ENCODE results near the gene TIMM50. TPM values are rescaled to one million over a fixed set of nuclear protein-coding genes. Genes with fewer than 3 reads are reported as not detected.
"Not testable (repeated sequence)": the region's sequence is repeated elsewhere in the genome, so short reads cannot be mapped to it uniquely, and the experiment has no call there.

Gene TIMM50
- total RNA-seq, 1 donor from 2014 or later: 115 TPM

- no peaks in the 10 kb centered on the region for H3K27me3 Mint-ChIP-seq (ENCODE audit: low read depth)
- peak overlapping the region; percentile 95 for H3K4me3 Mint-ChIP-seq (ENCODE audit: low read depth)
- peaks cover 48% of the 10 kb centered on the region for H3K36me3 Mint-ChIP-seq (ENCODE audit: low read depth)
- H3K4me1 Mint-ChIP-seq (ENCODE audit: low read depth): peaks cover 35% of the 10 kb centered on the region
- no peak for DNase-seq (ENCODE audit: low spot score)
- H3K27ac Mint-ChIP-seq: peak overlapping the region; percentile 94
- H3K9me3 Mint-ChIP-seq: no peaks in the 10 kb centered on the region
- intact Hi-C loops (cut with micrococcal nuclease): no loop called here
These were observed 34.1 kb upstream of the TIMM50 start for GRCh38 chr19:39446365-39447084.

GRCh38 chr19:39448271-39448670 lies 32.4 kb upstream of the TIMM50 start:
- H3K36me3 Mint-ChIP-seq (ENCODE audit: low read depth): peaks cover 64% of the 10 kb centered on the region
- H3K4me1 Mint-ChIP-seq (ENCODE audit: low read depth): peaks cover 39% of the 10 kb centered on the region
- DNase-seq (ENCODE audit: low spot score): no peak
- no peaks in the 10 kb centered on the region for H3K9me3 Mint-ChIP-seq
- intact Hi-C loops (cut with micrococcal nuclease): no loop called here
- peak overlapping the region; percentile 95 for H3K4me3 Mint-ChIP-seq (ENCODE audit: low read depth)
- H3K27ac Mint-ChIP-seq: peak overlapping the region; percentile 90
- H3K27me3 Mint-ChIP-seq (ENCODE audit: low read depth): no peaks in the 10 kb centered on the region

GRCh38 chr19:39449116-39449797 lies 31.4 kb upstream of the TIMM50 start:
- Mint-ChIP-seq H3K4me3 (ENCODE audit: low read depth) (peak overlapping the region; percentile 65), H3K9me3 (no peaks in the 10 kb centered on the region), H3K36me3 (ENCODE audit: low read depth) (peaks cover 69% of the 10 kb centered on the region), H3K27ac (peak overlapping the region; percentile 92), H3K4me1 (ENCODE audit: low read depth) (peaks cover 39% of the 10 kb centered on the region), H3K27me3 (ENCODE audit: low read depth) (no peaks in the 10 kb centered on the region)
- no peak for DNase-seq (ENCODE audit: low spot score)
- intact Hi-C loops (cut with micrococcal nuclease): no loop called here

- DNase-seq (ENCODE audit: low spot score); H3K27me3 Mint-ChIP-seq (ENCODE audit: low read depth); H3K9me3 Mint-ChIP-seq; intact Hi-C loops (cut with micrococcal nuclease); H3K27ac Mint-ChIP-seq; H3K4me3 Mint-ChIP-seq (ENCODE audit: low read depth): not testable (repeated sequence)
- peaks cover 60% of the 10 kb centered on the region for H3K36me3 Mint-ChIP-seq (ENCODE audit: low read depth)
- peaks cover 36% of the 10 kb centered on the region for H3K4me1 Mint-ChIP-seq (ENCODE audit: low read depth)
These were observed 29.4 kb upstream of the TIMM50 start for GRCh38 chr19:39451257-39451656.

- Mint-ChIP-seq H3K9me3 (no peaks in the 10 kb centered on the region), H3K4me1 (ENCODE audit: low read depth) (no peaks in the 10 kb centered on the region), H3K27me3 (ENCODE audit: low read depth) (no peaks in the 10 kb centered on the region), H3K36me3 (ENCODE audit: low read depth) (peaks cover 74% of the 10 kb centered on the region), H3K4me3 (ENCODE audit: low read depth) (no peak overlapping the region), H3K27ac (peak overlapping the region; percentile 40)
- no peak for DNase-seq (ENCODE audit: low spot score)
- intact Hi-C loops (cut with micrococcal nuclease): no loop called here
These were observed 17.2 kb upstream of the TIMM50 start for GRCh38 chr19:39463403-39463802.

GRCh38 chr19:39465956-39466747 lies 14.5 kb upstream of the TIMM50 start:
- Mint-ChIP-seq H3K4me1 (ENCODE audit: low read depth) (peaks cover 8% of the 10 kb centered on the region), H3K27me3 (ENCODE audit: low read depth) (no peaks in the 10 kb centered on the region)

GRCh38 chr19:39467941-39468340 lies 12.7 kb upstream of the TIMM50 start:
- no peaks in the 10 kb centered on the region for H3K9me3 Mint-ChIP-seq
- H3K27me3 Mint-ChIP-seq (ENCODE audit: low read depth): no peaks in the 10 kb centered on the region
- H3K4me1 Mint-ChIP-seq (ENCODE audit: low read depth): peaks cover 13% of the 10 kb centered on the region
- no peak overlapping the region for H3K4me3 Mint-ChIP-seq (ENCODE audit: low read depth)
- intact Hi-C loops (cut with micrococcal nuclease): no loop called here
- DNase-seq (ENCODE audit: low spot score): no peak
- H3K36me3 Mint-ChIP-seq (ENCODE audit: low read depth): peaks cover 85% of the 10 kb centered on the region
- H3K27ac Mint-ChIP-seq: no peak overlapping the region

More at GRCh38 chr19:39465956-39466747, 14.5 kb upstream of the TIMM50 start:
- peaks cover 79% of the 10 kb centered on the region for H3K36me3 Mint-ChIP-seq (ENCODE audit: low read depth)
- no peak overlapping the region for H3K27ac Mint-ChIP-seq
- no peak overlapping the region for H3K4me3 Mint-ChIP-seq (ENCODE audit: low read depth)
- H3K9me3 Mint-ChIP-seq: no peaks in the 10 kb centered on the region
- intact Hi-C loops (cut with micrococcal nuclease): no loop called here
- DNase-seq (ENCODE audit: low spot score): no peak

- no peak overlapping the region for H3K27ac Mint-ChIP-seq
- H3K27me3 Mint-ChIP-seq (ENCODE audit: low read depth): no peaks in the 10 kb centered on the region
- DNase-seq (ENCODE audit: low spot score): no peak
- peaks cover 13% of the 10 kb centered on the region for H3K4me1 Mint-ChIP-seq (ENCODE audit: low read depth)
- H3K36me3 Mint-ChIP-seq (ENCODE audit: low read depth): peaks cover 81% of the 10 kb centered on the region
- H3K9me3 Mint-ChIP-seq: no peaks in the 10 kb centered on the region
- intact Hi-C loops (cut with micrococcal nuclease): no loop called here
- H3K4me3 Mint-ChIP-seq (ENCODE audit: low read depth): no peak overlapping the region
These were observed 11.6 kb upstream of the TIMM50 start for GRCh38 chr19:39469036-39469435.

GRCh38 chr19:39469567-39469966 lies 11.1 kb upstream of the TIMM50 start:
- H3K27me3 Mint-ChIP-seq (ENCODE audit: low read depth): no peaks in the 10 kb centered on the region
- H3K4me3 Mint-ChIP-seq (ENCODE audit: low read depth): no peak overlapping the region
- peaks cover 13% of the 10 kb centered on the region for H3K4me1 Mint-ChIP-seq (ENCODE audit: low read depth)
- peaks cover 85% of the 10 kb centered on the region for H3K36me3 Mint-ChIP-seq (ENCODE audit: low read depth)
- intact Hi-C loops (cut with micrococcal nuclease): no loop called here
- H3K27ac Mint-ChIP-seq: peak overlapping the region; percentile 14
- no peak for DNase-seq (ENCODE audit: low spot score)
- H3K9me3 Mint-ChIP-seq: no peaks in the 10 kb centered on the region

- Mint-ChIP-seq H3K9me3 (no peaks in the 10 kb centered on the region), H3K27me3 (ENCODE audit: low read depth) (no peaks in the 10 kb centered on the region), H3K27ac (peak overlapping the region; percentile 84), H3K4me3 (ENCODE audit: low read depth) (no peak overlapping the region), H3K36me3 (ENCODE audit: low read depth) (peaks cover 84% of the 10 kb centered on the region), H3K4me1 (ENCODE audit: low read depth) (peaks cover 13% of the 10 kb centered on the region)
- intact Hi-C loops (cut with micrococcal nuclease): no loop called here
- no peak for DNase-seq (ENCODE audit: low spot score)
These were observed 9.8 kb upstream of the TIMM50 start for GRCh38 chr19:39470724-39471339.

- H3K4me1 Mint-ChIP-seq (ENCODE audit: low read depth): peaks cover 13% of the 10 kb centered on the region
- H3K36me3 Mint-ChIP-seq (ENCODE audit: low read depth): peaks cover 83% of the 10 kb centered on the region
- intact Hi-C loops (cut with micrococcal nuclease): no loop called here
- no peak for DNase-seq (ENCODE audit: low spot score)
- no peak overlapping the region for H3K4me3 Mint-ChIP-seq (ENCODE audit: low read depth)
- peak overlapping the region; percentile 5 for H3K27ac Mint-ChIP-seq
- H3K27me3 Mint-ChIP-seq (ENCODE audit: low read depth): no peaks in the 10 kb centered on the region
- no peaks in the 10 kb centered on the region for H3K9me3 Mint-ChIP-seq
These were observed 8.7 kb upstream of the TIMM50 start for GRCh38 chr19:39471756-39472536.

Data from activated T-helper 2 cell treated with anti-CD3 and anti-CD28 coated beads, Interferon-gamma antibody, Interleukin-2, Interleukin-4, amounts not matched to agents 10 μg/mL and 5 μg/mL and 100 μg/mL, durations not matched to agents 14 hours and 24 hours and 36 hours (primary cell).